Measurements from ENCODE around the gene SARDH.

- TF ChIP-seq POLR2A (IDR thresholded peaks at IDR 0.05) (no peak), CTCF (IDR thresholded peaks at IDR 0.05) (no peak)
These were observed 31.4 kb upstream of the SARDH start for GRCh38 chr9:133769511-133770075.

Measured in right lobe of liver (tissue), 4 donors.